ENCODE results near the gene DYNLT3.

DYNLT3 gene

GRCh38 chrX:37846934-37847732 is at the start of gene DYNLT3:
DYNLT3 (minus strand) TSS chrX:37847571; CDS start chrX:37847510, 61 bp downstream.
- DNase-seq (ENCODE audit: low spot score) = no peak

DNA sequence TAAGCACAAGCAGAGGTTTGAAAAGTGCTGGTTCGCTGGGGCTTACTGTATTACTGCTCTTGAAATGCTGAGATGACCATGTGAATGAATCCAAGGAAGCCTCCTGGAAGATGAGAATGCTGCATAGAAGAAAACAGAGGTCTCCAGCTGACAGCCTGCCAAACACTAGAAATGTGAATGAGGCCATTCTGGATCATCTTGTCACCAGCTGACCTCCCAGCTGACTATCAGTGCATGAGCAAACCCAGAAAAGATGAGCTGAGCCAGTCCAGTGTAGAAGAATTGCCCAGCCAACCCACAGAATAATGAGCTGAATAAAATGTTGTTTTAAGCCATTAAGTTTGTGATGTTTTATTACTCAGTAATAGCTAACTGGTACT is 49.1 kb upstream of the DYNLT3 start:
- no peak for DNase-seq (ENCODE audit: low spot score)

DNA sequence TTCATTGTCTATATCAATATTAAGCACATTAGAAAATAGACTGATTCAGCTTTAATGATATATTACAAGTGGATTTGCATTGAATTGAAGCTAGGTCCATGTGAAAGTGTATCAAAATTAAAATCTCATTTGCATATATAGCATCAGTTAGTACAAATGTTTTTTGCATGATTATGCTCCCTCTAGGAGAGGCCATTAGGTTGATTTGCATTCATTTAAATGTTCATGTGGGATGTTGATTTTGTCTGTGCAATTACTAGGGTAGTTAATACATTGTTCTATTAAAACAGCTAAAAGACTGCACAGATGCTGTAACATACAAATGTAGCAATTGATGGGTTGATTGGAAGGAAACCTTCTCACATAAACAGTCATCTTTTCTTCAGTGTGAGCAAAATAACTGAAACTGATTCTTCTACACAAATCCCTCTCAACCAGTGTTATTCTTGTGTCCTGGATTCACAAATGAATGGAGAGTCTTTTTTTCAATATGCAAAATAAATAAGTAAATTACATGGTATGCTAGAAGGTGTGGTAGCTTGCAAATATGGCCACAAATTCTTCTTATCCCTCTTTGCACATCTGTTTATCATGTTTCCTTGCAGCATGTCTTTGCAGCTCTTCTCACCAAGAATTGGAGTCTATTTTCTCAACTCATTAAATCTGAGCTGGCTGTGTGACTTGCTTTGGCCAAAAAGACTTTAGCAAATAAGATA is 48.6 kb upstream of the DYNLT3 start:
- no peak for DNase-seq (ENCODE audit: low spot score)

DNA sequence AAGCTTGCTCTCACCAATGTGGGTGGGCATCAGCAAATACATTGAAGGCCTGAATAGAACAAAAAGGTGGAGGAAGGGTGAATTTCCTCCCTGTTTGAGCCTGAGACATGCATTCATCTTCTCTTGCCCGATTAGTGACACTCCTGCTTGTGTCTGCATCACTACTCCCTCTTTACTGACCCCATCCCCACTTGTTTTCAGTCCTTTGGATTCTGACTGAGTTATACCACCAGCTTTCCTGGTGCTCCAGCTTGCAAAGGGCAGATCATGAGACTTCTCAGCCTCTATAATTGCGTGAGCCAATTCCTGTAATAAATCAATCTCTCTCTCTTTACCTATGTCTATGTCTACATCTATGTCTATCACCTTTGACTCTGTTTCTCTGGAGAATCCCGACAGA is 47.4 kb upstream of the DYNLT3 start:
- no peak for DNase-seq (ENCODE audit: low spot score)

GRCh38 chrX:37888010-37888409 is 40.6 kb upstream of the DYNLT3 start:
- no peak for DNase-seq (ENCODE audit: low spot score)

DNA sequence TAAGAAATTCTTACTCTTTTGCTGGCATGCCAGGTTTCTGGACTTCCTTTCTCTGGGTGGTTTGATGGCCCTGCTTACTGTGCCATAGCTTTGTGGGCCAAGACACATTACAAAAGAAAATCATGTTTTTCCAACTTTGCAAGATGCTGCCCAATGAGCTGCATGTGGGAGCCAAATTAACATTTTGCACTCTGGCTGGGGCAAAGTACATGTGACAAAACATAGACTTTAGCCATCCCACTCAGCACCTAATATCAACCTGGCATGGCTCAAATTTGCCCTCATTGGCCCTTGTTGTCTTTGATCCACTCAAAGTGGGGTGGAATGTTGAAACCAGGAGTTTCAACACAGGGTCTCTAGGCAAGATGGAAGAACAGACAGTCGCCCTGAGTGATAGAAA is 40.0 kb upstream of the DYNLT3 start:
- no peak for DNase-seq (ENCODE audit: low spot score)

GRCh38 chrX:37883196-37883595 is 35.8 kb upstream of the DYNLT3 start:
- no peak for DNase-seq (ENCODE audit: low spot score)

DNA sequence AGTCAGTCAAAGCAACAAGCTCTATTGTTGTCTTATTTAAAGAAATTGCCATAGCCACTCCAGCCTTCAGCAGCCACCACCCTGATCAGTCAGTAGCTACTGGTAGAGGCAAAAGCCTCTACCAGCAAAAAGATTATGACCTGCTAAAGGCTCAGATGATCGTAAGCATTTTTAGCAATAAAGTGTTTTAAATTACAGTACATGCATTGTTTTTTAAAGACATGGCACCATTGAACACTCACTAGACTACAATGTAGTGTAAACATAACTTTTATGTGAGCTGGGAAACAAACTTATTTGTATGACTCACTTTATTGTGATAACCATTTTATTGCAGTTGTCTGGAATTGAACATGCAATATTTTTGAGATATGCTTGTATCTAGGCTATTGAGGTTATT is 32.3 kb upstream of the DYNLT3 start:
- DNase-seq (ENCODE audit: low spot score) = no peak

DNA sequence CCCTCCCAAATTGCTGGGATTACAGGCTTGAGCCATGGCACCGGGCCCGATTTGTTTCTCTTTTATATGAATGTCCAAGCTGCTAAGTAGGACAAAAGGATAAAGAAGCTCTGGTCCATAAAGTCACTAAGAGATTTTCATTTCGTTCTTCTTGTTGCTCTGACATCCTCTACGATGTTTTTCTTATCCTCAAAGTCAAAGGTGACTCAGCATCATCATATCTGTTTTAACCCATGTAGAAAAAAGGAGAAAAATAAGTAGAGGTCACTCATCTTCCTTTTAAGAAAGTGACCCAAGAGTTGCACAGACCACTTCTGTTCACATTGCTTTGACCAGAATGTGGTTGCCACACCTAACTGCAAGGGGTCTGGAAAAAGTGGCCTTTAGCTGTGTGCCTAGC is 29.3 kb upstream of the DYNLT3 start:
- DNase-seq (ENCODE audit: low spot score) = no peak

DNA sequence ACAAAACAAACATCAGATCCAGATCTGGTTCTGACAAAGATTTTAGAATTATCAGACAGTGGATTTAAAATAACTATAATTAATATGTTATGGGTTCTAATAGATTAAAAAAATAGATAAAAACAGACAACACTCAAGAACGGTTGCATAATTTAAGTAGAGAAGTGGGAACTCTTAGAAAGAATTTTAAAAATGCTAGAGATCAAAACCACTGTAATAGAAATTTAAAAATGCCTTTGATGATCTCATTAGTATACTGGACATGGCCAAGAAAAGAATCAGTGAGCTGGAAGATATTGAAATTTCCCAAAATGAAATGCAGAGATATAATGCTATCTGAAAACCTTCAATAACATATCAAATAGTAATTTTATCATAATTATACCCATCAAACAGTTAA is 28.3 kb upstream of the DYNLT3 start:
- DNase-seq (ENCODE audit: low spot score) = no peak

GRCh38 chrX:37873220-37873619 is 25.8 kb upstream of the DYNLT3 start:
- DNase-seq (ENCODE audit: low spot score) = no peak

GRCh38 chrX:37872303-37872655 is 24.9 kb upstream of the DYNLT3 start:
- no peak for DNase-seq (ENCODE audit: low spot score)

DNA sequence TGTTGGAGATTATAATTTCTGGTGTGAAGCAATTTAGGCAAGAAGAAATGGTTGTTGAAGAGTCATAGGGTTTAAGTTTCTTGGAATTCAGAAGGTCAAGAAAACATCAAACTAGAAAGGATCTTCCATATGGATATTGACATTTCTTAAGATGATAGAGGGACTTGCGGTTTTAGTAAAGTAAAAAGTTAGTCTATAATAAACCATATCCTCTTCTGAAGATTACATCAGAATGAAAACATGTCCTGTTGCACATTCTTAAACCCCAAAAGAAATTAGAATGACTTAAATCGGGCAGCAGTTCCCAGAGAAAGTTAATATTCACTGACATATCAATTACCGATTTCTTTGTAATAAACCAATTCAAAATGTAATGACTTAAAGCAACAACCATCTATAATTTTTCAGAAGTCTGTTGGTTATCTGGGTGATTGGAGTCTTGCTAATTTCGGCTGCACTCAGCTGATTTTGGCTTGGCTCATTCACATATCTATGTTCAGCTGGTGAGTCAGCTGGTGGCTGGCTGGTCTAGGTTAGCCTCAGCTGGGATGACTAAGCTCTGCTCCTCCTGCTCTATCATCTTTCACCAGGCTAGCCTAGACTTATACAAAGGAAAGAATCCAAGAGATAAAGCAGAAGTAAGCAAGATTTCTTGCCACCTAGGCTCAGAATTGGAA is 24.4 kb upstream of the DYNLT3 start:
- no peak for DNase-seq (ENCODE audit: low spot score)

GRCh38 chrX:37867536-37868153 is 20.3 kb upstream of the DYNLT3 start:
- DNase-seq (ENCODE audit: low spot score) = no peak

DNA sequence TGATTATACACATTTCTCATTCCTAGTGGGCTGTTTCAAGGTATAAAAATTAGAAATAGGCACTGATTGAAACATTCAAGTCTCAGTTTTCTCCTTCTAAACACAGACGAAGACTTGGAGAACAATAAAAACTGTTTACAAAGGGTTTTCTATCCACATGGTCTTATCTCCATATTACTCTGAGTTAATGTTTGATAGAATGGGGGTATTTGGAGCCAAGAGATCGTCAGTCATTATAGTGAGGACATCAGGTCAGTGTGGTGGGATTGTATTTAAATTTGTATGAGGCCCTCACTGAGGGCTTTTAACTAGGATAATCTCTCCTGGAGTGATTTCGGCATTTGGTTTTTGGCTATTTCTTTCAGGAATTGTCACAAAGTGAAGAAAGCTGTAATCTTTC is 16.4 kb upstream of the DYNLT3 start:
- DNase-seq (ENCODE audit: low spot score) = no peak

GRCh38 chrX:37862851-37863250 is 15.5 kb upstream of the DYNLT3 start:
- DNase-seq (ENCODE audit: low spot score) = no peak

GRCh38 chrX:37860721-37861120 is 13.3 kb upstream of the DYNLT3 start:
- no peak for DNase-seq (ENCODE audit: low spot score)

DNA sequence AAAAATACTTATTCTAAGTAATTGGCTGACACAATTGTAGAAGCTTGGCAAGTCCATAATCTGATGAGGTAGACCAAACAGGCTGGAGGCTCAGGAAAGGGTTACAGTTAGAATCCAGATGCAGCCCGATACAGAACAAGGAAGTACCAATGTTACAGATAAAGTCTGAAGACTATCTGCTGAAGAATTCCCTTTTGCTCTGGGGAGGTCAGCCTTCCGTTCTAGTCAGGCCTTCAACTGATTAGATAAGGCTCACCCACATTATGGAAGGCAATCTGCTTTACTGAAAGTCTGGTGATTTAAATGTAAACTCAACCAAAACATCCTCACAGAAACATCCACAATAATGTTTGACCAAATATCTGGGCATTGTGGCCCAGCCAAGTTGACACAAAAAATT is 7.4 kb upstream of the DYNLT3 start:
- no peak for DNase-seq (ENCODE audit: low spot score)

- no peak for DNase-seq (ENCODE audit: low spot score)
These were observed 6.8 kb upstream of the DYNLT3 start for GRCh38 chrX:37854148-37854547.

DNA sequence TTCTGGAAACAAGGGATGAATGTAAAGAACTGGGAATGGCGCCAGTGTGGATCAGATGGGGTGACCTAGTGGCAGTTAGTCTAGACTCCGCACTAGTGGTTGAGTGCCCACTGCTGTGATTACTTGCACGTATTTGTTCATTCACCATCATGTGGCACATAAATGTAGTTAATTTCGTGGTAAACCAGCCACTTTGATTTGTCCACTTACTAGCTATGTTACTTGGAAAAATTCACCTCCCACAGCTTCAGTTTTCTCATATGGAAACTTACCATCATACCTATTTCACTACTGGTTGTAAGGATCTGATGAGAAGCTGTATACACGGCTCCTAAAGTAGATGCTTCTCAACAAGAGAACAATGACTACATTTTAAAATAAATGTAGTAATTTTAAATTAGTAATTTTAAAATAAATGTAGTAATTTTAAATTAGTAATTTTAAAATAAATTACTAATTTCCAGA is 394 bp upstream of the DYNLT3 start:
- DNase-seq (ENCODE audit: low spot score) = no peak

DNA sequence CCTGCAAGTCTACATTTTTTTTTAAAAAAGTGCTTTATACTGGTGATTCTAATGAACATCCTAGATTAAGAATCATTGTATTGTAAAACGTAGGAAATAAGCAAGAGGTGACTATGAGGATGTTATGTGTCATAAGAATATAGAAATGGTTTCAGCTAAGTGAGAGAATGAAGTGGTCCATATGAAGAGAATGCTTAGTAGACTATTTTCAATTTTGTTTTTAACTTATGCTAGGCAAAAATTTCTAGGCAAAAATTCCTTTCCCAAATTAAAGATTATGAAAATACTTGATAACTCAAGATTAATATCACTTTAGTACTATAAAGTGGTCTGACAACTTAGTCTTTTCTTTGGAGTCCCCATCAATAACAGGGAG is 825 bp downstream of the DYNLT3 start:
- DNase-seq (ENCODE audit: low spot score) = no peak

DNA sequence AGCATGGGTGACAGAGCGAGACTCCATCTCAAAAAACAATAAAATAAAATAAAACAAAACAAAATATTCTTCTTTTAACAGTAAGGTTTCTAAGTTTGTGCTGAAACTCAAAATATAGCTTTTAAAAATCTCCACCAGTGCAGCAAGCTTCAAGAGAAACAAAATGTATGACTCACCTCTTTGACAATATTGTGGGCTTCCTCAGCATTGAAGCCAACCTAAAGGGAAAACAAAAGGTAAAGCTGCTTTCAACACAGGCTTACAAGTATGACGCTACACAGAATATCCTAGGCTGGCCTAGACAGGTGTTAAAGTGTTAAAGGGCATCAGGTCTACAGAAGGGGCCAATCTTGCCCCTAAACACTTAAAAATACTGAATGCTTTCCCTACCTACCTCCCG is 1.2 kb downstream of the DYNLT3 start:
- no peak for DNase-seq (ENCODE audit: low spot score)

- no peak for DNase-seq (ENCODE audit: low spot score)
These were observed 2.7 kb downstream of the DYNLT3 start for GRCh38 chrX:37844622-37845021.

Measured in HuH-7.5 (cell line).